Endothelial cell of umbilical vein (primary cell): ENCODE data around the gene POLRMT. TPM values are rescaled to one million over a fixed set of nuclear protein-coding genes. Genes with fewer than 3 reads are reported as not detected.

ENCODE experiments used
- BruUV-seq: library from RNA; stranded (reverse); fragments of 400-500 nt; replicated peaks from 2 replicates; lab custom pipeline; 2021; lab: Mats Ljungman, UMichigan
- CTCF ChIA-PET: fragments of 300-600, 350-600 bp; sonication (Branson Sonifier 250); formaldehyde crosslinking; loops from one replicate; lab custom pipeline; 2021; ENCODE audit warnings: antibody characterized with exemption, inconsistent platforms; lab: Charles Lee
- POLR2A ChIA-PET: fragments of 300-600, 350-600 bp; sonication (Branson Sonifier 250); formaldehyde crosslinking; loops from one replicate; lab custom pipeline; 2021; ENCODE audit warnings: antibody characterized with exemption, inconsistent platforms; lab: Charles Lee
- DNase-seq: peaks from one replicate; pipeline ENCODE4 v3.0.0-alpha.2; 2011; ENCODE audit warnings: low read depth, low spot score
- FAIRE-seq: peaks from 2 replicates; lab custom pipeline; 2011; peaks lifted over from hg19 to GRCh38; lab: Jason Lieb, UNC
- H2AFZ ChIP-seq: 2 replicates; pipeline ENCODE4 v1.6.0; 2012; ENCODE audit warnings: low read depth, low read length, control low read depth, inconsistent platforms
- H3K27ac ChIP-seq: 2 replicates; pipeline ENCODE4 v1.5.1; 2011; ENCODE audit warnings: low read depth, mild to moderate bottlenecking, control low read depth, low read length, moderate library complexity; ENCODE audit not compliant: insufficient read depth
- H3K27me3 ChIP-seq, 2 experiments: 2 replicates each; pipeline versions ENCODE4 v1.6.0 to v1.6.1; 2011; ENCODE audit warnings: low read length in 2 of 2, mixed read lengths in 1 of 2; ENCODE audit not compliant: control insufficient read depth in 2 of 2, insufficient read depth in 2 of 2
- H3K36me3 ChIP-seq, 2 experiments: 2 replicates in 1 of 2; 3 replicates in 1 of 2; pipeline ENCODE4 v1.5.1; 2011; ENCODE audit warnings: low read length in 2 of 2, mild to moderate bottlenecking in 1 of 2, moderate library complexity in 1 of 2; ENCODE audit not compliant: control insufficient read depth in 2 of 2, insufficient read depth in 2 of 2; ENCODE audit errors: extremely low read depth in 1 of 2
- H3K4me1 ChIP-seq: 3 replicates; pipeline ENCODE4 v1.5.1; 2011; ENCODE audit warnings: mild to moderate bottlenecking, low read length; ENCODE audit not compliant: control insufficient read depth, insufficient read depth; ENCODE audit errors: extremely low read depth
- H3K4me2 ChIP-seq: 2 replicates; pipeline ENCODE4 v1.6.1; 2011; ENCODE audit warnings: low read length, control low read depth, mixed read lengths; ENCODE audit not compliant: insufficient read depth
- H3K4me3 ChIP-seq, 3 experiments: fragments of 200-600 bp in 1 of 3; sonication (generic), shearing (Covaris generic) in 1 of 3; replicated peaks in 1 of 3; 2 replicates each; pipeline ENCODE4 v1.5.1; 2011 to 2016; ENCODE audit warnings: control low read depth in 3 of 3, low read length in 3 of 3, mild to moderate bottlenecking in 2 of 3, inconsistent platforms in 1 of 3, low read depth in 1 of 3, moderate library complexity in 1 of 3; ENCODE audit not compliant: insufficient read depth in 1 of 3
- H3K79me2 ChIP-seq: 2 replicates; pipeline ENCODE4 v1.6.0; 2012; ENCODE audit warnings: low read length, inconsistent platforms; ENCODE audit not compliant: control insufficient read depth, insufficient read depth
- H3K9ac ChIP-seq: replicated peaks from 2 replicates; pipeline ENCODE3; 2011; ENCODE audit warnings: low read length, control low read depth; ENCODE audit not compliant: insufficient read depth; ENCODE audit errors: extremely low read depth
- H3K9me1 ChIP-seq: replicated peaks from 3 replicates; pipeline ENCODE4 v1.6.0; 2011; ENCODE audit warnings: mild to moderate bottlenecking, low read length; ENCODE audit not compliant: control insufficient read depth, insufficient read depth; ENCODE audit errors: extremely low read depth
- H3K9me3 ChIP-seq: replicated peaks from 2 replicates; pipeline ENCODE4 v1.5.1; 2012; ENCODE audit warnings: low read length, inconsistent platforms; ENCODE audit not compliant: control insufficient read depth, insufficient read depth
- H4K20me1 ChIP-seq: replicated peaks from 2 replicates; pipeline ENCODE3; 2011; ENCODE audit warnings: mild to moderate bottlenecking, low read length; ENCODE audit not compliant: control insufficient read depth, insufficient read depth; ENCODE audit errors: extremely low read depth
- CTCF ChIP-seq, 2 donors: IDR thresholded peaks; 1 replicate in 1 of 2; 2 replicates in 1 of 2; pipeline ENCODE4 v1.5.1; 2011; ENCODE audit warnings: low read length in 2 of 2, mild to moderate bottlenecking in 2 of 2, moderate library complexity in 2 of 2, control low read depth in 1 of 2, inconsistent platforms in 1 of 2, low read depth in 1 of 2; ENCODE audit not compliant: insufficient read depth in 1 of 2; ENCODE audit errors: extremely low read depth in 1 of 2
- EZH2 ChIP-seq: IDR thresholded peaks from 2 replicates; pipeline ENCODE4 v1.6.1; 2012; ENCODE audit warnings: borderline replicate concordance, low read depth, mild to moderate bottlenecking, moderate library complexity, low read length, inconsistent platforms; ENCODE audit not compliant: severe bottlenecking
- FOS ChIP-seq: IDR thresholded peaks from 2 replicates; pipeline ENCODE4 v1.6.1; 2011; ENCODE audit warnings: mild to moderate bottlenecking, low read length, moderate library complexity, borderline replicate concordance; ENCODE audit not compliant: insufficient read depth
- GATA2 ChIP-seq: IDR thresholded peaks from 2 replicates; pipeline ENCODE4 v1.7.0; 2011; ENCODE audit warnings: low read depth, mild to moderate bottlenecking, moderate library complexity, mixed read lengths, low read length; ENCODE audit not compliant: insufficient read length, insufficient read depth
- JUN ChIP-seq: IDR thresholded peaks from 2 replicates; pipeline ENCODE4 v1.6.1; 2011; ENCODE audit warnings: borderline replicate concordance, low read depth; ENCODE audit not compliant: insufficient read length, insufficient read depth
- MAX ChIP-seq: IDR thresholded peaks from 2 replicates; pipeline ENCODE4 v1.6.1; 2011; ENCODE audit not compliant: insufficient read depth, insufficient read length
- MYC ChIP-seq: IDR thresholded peaks from one replicate; pipeline ENCODE4 v1.6.1; 2011; ENCODE audit warnings: mild to moderate bottlenecking, low read depth, low read length
- POLR2A ChIP-seq: IDR thresholded peaks from 2 replicates; pipeline ENCODE4 v1.6.1; 2012; ENCODE audit warnings: low read depth, mild to moderate bottlenecking, control low read depth, low read length
- POLR2AphosphoS5 ChIP-seq: IDR thresholded peaks from 2 replicates; pipeline ENCODE4 v1.6.1; 2012; ENCODE audit warnings: low read depth, mild to moderate bottlenecking, control low read depth, low read length, moderate library complexity; ENCODE audit not compliant: insufficient read depth
- dilution Hi-C: fragments of 300-500 bp; cut with MboI; formaldehyde crosslinking; loops from one replicate; pipeline ENCODE4 v1.15.0; 2019; ENCODE audit warnings: low sequenced_read_pairs; ENCODE audit not compliant: extremely low pct_ligation_motif_present
- intact Hi-C: fragments of 100-400 bp; cut with micrococcal nuclease; formaldehyde crosslinking; loops from one replicate; pipeline ENCODE4 v1.10.0; 2022
- polyA plus RNA-seq, 4 experiments: library from polyadenylated mRNA; depleted of rRNA in 3 of 4; stranded (reverse) in 3 of 4; unstranded in 1 of 4; fragments of >200 nt; gene quantifications; 2 replicates each; pipeline versions ENCODE4 v1.2.1 to v1.2.3, GENCODE V29; 2011 to 2012; ENCODE audit warnings: missing spikeins in 1 of 4
- total RNA-seq: library from RNA; stranded (reverse); gene quantifications from 2 replicates; pipeline ENCODE4 v1.2.3, GENCODE V29; 2021

POLRMT gene
- total and polyA plus RNA-seq, 2 donors (not counting 3 experiments of a cell fraction or from before 2014, with no cell fraction given): 38.9 to 50.6 TPM

GRCh38 chr19:612941-613340, 20.4 kb downstream of the POLRMT start:
- ChIA-PET POLR2A (interaction anchor here (0.6 kb wide), 1 partner anchor 264 kb away, joined by 3 read pairs; no protein-coding TSS in a partner anchor), CTCF (no interaction called here)
- no peak for FAIRE-seq
- Histone ChIP-seq H3K27me3 (no peaks in the 10 kb centered on the region), H3K9me1 (no peaks in the 10 kb centered on the region), H3K36me3 (peaks cover 0 to 2% of the 10 kb centered on the region in 2 experiments), H3K4me2 (no peak overlapping the region), H3K9me3 (no peaks in the 10 kb centered on the region), H4K20me1 (no peaks in the 10 kb centered on the region), H3K4me3 (no peak overlapping the region), H2AFZ (no peak overlapping the region), H3K79me2 (no peaks in the 10 kb centered on the region), H3K9ac (no peak overlapping the region), H3K27ac (no peak overlapping the region), H3K4me1 (peaks cover 8% of the 10 kb centered on the region)
- intact Hi-C loops: no loop called here
- dilution Hi-C loops: no loop called here
- TF ChIP-seq MYC (no peak), GATA2 (no peak), POLR2A (no peak), POLR2AphosphoS5 (no peak), JUN (no peak), CTCF (IDR thresholded peaks at IDR 0.05; ENCODE audit: extremely low read depth in 1 of 2, insufficient read depth in 1 of 2, low read depth in 1 of 2, low read length in 2 of 2) (no peak)
- no peak for DNase-seq
- BruUV-seq: no TSS peak

GRCh38 chr19:611481-611868, 21.9 kb downstream of the POLRMT start:
- intact Hi-C loops (no loop called here), dilution Hi-C loops (no loop called here)
- Histone ChIP-seq H3K79me2 (no peaks in the 10 kb centered on the region), H3K27me3 (no peaks in the 10 kb centered on the region), H4K20me1 (no peaks in the 10 kb centered on the region), H3K36me3 (no peaks in the 10 kb centered on the region), H3K4me1 (peaks cover 8% of the 10 kb centered on the region), H3K4me2 (no peak overlapping the region), H3K27ac (no peak overlapping the region), H2AFZ (no peak overlapping the region), H3K9me1 (no peaks in the 10 kb centered on the region), H3K4me3 (no peak overlapping the region), H3K9me3 (no peaks in the 10 kb centered on the region), H3K9ac (no peak overlapping the region)
- CTCF ChIA-PET: no interaction called here
- BruUV-seq: no TSS peak
- POLR2A ChIA-PET: no interaction called here
- DNase-seq (no peak), FAIRE-seq (no peak)
- no peak for TF ChIP-seq EZH2
- no peak for TF ChIP-seq POLR2AphosphoS5
- TF ChIP-seq POLR2A: no peak
- no peak for TF ChIP-seq MAX
- TF ChIP-seq CTCF (IDR thresholded peaks at IDR 0.05; ENCODE audit: extremely low read depth in 1 of 2, insufficient read depth in 1 of 2, low read depth in 1 of 2, low read length in 2 of 2): no peak
- TF ChIP-seq JUN: no peak
- TF ChIP-seq MYC: no peak
- no peak for TF ChIP-seq GATA2
- TF ChIP-seq FOS: no peak
